Right lung (tissue), 5 donors: Measurements from ENCODE around the gene RNF121. TPM values are rescaled to one million over a fixed set of nuclear protein-coding genes. Genes with fewer than 3 reads are reported as not detected.

Source experiments
- DNase-seq, 2 donors: peaks; one replicate each; pipeline ENCODE4 v3.0.0-alpha.2; 2013
- polyA plus RNA-seq, 5 donors: library from polyadenylated mRNA; unstranded; fragments of 120-200 nt; gene quantifications; one replicate each; pipeline versions ENCODE4 v1.2.1 to v1.2.3, GENCODE V29; 2013; ENCODE audit warnings: inconsistent platforms in 1 of 5, low replicate concordance in 1 of 5; ENCODE audit not compliant: insufficient read length in 5 of 5, insufficient read depth in 1 of 5

The RNF121 gene
- polyA plus RNA-seq, 5 donors: 30.7 to 39.9 (median 36.1) TPM

DNA sequence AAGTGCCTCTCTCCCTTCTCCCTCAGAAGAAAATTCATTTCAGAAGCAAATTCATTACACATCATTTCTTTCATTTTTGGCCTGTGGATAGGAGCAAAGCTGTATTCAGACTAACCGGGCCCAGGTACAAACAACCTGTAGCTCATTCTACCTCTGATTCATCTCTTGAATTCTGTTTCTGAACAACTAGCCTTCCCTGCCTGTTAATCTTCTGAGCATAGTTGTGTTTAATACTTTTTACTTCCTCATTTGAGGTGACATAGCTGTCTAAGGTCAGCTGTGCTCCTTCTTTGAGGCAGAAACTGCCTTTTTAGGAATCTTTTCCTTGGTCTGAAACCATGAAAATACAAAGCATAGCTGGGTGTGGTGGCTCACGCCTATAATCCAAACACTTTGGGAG is 57.3 kb downstream of the RNF121 start:
- DNase-seq: no peak

DNA sequence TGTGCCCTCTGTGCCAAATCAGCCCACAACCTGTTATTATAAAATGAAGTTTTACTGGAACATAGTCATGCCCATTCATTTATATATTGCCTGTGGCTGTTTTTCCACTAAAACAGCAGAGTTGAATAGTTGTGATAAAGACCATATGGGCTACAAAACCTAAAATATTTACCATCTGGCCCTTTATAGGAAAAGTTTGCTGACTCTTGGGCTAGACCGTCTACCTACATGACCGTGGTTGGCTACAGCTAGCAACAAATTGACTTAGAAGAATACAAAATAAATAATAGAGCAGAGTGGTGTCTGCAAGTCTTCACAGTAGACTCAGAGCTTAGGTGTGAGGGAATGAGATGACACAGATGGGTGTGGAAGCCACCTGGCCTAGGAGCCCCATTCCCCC is 58.7 kb downstream of the RNF121 start:
- no peak for DNase-seq

DNA sequence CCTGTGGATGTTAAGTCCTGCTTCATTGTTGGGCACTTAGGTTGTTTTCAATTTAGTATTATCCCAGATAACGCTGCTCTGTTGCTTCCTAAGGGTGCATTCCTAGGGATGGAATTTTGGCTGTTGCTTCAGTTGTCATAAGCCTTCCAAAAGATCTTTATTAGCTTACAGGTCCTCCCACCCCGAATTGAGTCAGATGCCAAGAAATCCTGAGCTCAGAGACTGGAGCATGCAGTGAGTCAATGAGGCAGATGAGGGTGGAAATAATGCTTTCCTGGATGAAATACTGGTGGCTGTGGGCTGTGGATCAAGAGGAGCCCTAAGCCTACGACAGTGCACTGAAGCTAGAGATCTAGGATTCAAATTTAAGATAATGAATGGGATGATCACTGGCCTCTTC is 59.2 kb downstream of the RNF121 start:
- no peak for DNase-seq

DNA sequence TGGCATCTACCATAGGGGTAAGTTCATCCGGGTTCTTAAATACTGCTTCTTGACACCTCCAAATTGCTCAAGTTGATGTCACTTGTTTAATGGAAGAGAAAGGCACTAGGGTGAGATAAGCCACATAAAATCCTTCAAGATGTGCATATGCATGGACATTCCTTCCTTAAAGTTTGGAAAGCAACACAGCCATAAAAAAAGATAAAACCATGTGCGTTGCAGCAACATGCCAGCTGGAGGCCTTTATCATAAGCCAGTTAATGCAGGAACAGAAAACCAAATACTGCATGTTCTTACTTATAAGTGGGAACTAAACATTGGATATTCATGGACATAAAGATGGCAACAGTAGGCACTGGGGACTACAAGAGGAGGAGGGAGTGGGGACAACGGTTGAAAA is 61.9 kb downstream of the RNF121 start:
- DNase-seq: no peak

DNA sequence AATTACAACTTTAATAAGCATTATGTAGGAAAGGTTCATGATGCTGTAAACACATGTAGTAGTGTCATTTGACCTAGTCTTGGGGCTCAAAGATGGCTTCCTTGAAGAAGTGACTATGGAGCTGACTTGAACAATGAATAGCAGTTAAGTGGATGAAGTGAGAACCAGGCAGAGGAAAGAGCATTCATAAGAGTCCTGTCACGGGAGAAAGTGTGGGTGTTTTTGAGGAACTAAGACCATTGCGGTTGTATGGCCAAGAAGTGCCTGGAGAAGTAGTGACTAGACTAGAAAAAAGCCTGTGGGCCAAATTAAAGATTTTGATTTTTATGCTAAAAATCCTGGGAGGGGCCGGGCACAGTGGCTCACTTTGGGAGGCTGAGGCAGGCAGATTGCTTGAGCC is 62.6 kb downstream of the RNF121 start:
- DNase-seq: no peak

DNA sequence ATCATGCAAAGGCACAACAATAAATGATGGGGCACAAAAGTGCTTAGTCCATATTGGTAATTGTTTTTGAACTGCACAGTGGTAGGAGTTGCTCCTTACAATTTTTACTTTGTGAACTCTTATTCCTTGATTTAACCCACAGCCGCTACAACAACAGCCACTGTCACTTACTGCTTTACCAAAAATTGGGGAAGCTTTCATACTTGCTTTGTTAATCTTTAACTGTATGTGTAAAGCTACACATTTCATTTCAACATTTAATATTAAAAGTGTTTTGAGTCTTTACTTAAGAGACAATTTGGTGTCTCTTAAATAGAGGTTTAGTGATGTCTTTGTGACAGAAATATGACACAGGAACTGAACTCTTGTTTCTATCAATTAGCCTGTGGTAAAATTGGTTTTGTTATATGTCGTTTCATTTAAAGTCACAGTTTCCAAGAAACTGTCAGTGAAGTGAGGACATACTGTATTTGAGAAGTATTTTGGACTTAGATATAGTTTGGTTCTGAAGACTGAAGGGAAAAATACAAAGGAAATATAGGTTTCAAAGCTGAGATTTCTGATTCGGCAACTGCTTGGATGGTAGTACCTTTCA is 63.4 kb downstream of the RNF121 start:
- DNase-seq: no peak

DNA sequence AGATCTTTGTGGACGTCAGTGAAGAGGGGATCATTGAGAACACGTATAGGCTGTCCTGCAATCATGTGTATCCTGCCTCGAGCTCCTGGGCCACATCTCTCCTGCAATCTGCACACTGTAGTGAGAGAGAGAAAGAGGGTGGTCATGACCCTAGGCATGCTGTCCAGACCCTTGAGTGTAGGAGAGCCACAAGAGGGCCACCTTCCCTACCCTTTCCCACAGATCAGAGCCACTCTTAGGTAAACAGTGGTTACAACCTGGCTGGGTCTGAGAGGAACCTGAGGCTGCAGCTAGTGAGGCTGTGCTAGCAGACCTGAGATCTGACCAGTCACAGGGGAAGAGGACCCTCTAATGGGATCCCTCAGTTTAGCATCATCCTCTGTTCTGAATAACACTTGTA is 65.9 kb downstream of the RNF121 start:
- DNase-seq: no peak

DNA sequence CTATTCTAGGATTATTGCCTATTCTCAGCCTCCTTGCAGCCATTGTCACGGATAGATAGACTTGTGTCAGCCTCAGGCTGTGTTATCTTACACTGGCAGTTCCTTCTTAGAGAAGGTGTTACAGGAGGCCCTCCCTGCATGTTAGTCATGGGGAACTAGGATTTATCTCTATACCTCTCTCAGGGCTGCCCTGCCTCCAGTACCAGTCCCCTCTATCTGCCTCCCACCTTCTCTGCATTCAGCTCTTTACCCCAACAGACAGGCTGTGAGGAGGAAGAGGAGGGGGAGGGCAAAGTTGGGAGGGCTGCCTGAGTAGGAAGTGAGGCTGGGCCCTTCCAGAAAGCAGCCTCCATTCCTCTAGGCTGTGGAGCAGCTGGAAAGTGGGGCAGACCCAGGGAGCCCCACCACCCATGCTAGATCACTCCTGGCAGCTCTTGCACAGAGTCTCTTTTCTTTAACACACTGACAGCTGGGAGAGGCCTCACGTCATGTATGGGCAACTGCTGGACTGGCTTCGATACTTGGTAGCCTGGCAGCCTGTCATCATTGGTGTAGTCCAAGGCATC is 67.0 kb downstream of the RNF121 start:
- DNase-seq: no peak

DNA sequence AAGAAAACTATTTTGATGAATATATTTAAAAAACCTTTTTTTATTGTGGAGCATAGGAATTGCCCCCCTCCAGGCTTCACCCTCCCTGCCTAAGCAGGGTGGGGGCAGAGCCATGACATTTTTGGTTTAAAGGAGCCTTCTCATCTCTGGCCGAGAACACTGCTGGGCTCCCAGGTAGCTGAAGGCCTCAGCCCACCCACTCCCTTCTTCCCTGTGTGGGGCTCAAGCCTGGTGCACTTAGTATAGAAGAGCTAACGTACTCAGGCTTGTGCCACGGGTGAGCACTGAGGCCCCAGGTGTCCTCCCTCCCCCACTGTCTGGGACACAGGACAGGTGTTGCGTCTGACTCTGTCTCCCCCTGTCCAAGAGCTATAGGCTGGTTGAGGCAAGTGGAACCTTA is 67.7 kb downstream of the RNF121 start:
- no peak for DNase-seq

DNA sequence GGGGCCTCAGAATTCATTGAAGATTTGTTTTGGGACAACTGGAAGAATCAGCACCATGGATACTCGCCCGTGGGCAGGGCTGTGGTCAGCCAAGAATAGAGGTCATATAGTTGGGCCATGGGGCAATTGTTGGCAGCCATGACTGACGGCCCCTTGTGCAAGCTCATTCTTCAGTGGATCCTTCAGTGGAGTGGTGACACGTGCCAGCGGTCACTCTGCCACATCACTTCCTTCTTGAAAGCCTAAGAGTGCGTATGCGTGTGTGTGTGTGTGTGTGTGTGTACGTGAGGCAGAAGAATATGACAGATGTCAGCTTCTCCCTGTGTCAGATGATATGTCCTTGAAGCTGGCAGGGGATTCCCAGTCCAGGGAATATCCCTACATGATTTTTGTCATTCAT is 68.1 kb downstream of the RNF121 start:
- DNase-seq: no peak

DNA sequence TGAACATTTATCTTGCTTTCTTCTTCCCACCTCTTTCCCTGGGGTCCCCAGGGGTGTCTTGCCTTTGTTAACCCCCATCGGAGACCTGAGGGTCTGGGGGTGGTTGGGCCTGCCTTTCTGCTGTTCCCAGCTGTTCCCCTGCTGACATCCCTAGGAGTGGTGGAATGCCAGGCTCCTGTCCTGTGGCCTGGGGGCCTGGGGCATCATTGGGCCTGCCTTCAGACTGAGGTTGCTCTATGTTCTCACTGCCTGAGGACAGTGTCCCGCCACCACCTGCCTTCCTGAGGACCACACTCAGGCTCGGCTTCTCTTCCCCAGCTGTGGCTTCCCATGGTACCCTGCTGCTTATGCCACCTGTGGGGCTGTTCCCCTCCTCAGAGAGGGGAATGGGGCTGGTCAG is 68.7 kb downstream of the RNF121 start:
- DNase-seq: no peak

DNA sequence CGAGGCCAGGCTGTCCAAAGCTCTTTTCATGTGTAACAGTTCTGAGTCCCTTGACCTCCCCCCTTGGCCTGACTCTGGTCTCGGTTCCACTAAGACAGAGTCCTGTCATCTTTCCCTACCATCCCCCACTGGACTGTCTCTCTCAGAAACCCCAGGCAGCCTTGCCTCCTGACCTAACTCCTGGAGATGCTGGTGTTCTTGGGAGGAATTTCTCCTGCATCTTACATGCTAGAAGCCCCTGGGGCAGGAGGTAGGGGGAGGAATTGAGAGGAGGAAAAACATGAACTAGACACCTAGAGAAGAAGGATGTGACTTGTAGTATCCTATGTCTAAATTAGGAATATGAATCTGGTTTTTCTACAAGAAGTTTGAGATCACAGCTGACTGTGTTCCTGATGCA is 69.2 kb downstream of the RNF121 start:
- DNase-seq: no peak

DNA sequence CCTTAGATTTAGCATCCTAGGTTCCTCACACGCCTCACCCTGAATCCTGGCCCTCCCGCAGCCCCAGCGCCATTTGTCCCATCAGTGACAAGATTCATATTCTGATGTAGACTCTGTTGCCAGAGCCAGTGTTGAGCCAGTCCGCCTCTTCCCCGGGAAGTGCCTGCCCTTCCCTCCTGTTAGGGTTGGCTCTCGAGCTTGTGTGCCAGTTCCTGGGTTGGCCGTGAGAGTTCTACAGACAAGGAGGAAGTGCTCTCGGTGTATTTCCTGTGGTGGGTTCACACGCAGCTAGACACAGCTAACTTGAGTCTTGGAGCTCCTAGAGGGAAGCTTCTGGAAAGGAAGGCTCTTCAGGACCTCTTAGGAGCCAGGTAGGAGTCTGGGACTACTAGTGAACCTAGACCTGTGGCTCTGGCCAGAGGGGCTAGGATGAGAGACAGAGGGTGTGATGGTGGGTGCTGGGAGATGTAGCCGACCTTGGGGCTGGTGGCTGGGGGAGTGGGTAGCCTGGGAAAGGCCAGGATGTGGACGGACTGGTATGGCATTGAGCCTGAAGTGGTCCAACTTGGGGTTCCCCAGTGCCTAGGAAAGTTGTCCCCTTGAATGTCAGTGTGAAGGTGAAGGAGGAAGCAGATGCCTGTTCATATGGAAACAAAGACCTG is 69.9 kb downstream of the RNF121 start, which contains the start of gene IL18BP:
TSS of gene IL18BP (plus strand) at position 261 of the 662 bp plus-strand sequence. CDS start 1,076 bp downstream, outside the sequence.
- no peak for DNase-seq

DNA sequence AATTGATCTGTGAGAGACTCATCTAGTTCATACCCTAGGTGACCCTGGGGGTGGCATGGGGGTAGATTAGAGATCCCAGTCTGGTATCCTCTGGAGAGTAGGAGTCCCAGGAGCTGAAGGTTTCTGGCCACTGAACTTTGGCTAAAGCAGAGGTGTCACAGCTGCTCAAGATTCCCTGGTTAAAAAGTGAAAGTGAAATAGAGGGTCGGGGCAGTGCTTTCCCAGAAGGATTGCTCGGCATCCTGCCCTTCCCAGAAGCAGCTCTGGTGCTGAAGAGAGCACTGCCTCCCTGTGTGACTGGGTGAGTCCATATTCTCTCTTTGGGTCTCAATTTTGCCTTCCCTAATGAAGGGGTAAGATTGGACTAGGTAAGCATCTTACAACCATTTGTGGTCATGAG is 70.5 kb downstream of the RNF121 start:
- no peak for DNase-seq

DNA sequence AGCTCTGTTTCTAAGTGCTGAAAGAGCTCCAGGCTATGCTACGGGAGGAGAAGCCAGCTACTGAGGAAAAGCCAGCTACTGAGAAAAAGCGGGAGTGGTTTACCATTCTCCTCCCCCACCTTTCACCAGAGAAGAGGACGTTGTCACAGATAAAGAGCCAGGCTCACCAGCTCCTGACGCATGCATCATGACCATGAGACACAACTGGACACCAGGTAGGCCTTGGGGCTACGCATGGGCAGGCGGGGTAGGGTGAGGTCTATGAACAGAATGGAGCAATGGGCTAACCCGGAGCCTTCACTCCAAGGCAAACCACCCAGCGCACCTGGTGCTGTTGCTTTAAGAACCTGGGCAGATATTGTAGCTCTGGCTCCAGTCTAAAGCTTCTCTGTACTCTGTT is 71.0 kb downstream of the RNF121 start:
- DNase-seq: no peak

DNA sequence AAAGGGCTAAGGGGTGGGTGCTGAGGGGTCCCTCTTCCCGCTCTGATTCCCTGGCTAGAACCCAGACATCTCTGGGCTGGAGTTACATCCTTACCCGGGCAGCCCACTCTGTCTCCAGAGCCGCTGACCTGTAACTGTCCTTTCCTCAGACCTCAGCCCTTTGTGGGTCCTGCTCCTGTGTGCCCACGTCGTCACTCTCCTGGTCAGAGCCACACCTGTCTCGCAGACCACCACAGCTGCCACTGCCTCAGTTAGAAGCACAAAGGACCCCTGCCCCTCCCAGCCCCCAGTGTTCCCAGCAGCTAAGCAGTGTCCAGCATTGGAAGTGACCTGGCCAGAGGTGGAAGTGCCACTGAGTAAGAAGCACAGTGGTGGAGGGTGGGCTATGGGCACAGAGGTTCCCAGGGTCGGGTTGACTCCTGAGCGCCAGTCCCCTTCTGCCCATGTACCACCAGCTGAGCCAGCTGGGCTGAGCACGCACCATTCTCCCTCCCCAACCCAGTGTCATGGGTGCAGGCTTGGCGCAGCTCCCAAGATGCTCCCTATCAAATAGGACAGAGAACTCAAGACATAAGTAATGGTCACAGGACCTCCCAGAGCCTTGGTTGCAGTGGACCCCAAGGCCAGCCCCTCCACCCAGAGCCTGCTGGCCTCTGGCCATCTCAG is 71.5 kb downstream of the RNF121 start:
- no peak for DNase-seq

DNA sequence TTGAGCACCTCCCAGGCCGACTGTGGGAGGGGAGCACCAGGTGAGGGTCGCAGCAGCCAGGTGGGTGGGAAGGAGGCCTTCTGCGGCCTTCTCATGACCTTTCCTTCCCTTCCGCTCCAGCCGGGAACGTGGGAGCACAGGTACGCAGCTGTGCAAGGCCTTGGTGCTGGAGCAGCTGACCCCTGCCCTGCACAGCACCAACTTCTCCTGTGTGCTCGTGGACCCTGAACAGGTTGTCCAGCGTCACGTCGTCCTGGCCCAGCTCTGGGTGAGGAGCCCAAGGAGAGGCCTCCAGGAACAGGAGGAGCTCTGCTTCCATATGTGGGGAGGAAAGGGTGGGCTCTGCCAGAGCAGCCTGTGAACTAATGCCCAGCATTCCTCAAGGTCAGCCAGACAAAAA is 72.4 kb downstream of the RNF121 start:
- no peak for DNase-seq

DNA sequence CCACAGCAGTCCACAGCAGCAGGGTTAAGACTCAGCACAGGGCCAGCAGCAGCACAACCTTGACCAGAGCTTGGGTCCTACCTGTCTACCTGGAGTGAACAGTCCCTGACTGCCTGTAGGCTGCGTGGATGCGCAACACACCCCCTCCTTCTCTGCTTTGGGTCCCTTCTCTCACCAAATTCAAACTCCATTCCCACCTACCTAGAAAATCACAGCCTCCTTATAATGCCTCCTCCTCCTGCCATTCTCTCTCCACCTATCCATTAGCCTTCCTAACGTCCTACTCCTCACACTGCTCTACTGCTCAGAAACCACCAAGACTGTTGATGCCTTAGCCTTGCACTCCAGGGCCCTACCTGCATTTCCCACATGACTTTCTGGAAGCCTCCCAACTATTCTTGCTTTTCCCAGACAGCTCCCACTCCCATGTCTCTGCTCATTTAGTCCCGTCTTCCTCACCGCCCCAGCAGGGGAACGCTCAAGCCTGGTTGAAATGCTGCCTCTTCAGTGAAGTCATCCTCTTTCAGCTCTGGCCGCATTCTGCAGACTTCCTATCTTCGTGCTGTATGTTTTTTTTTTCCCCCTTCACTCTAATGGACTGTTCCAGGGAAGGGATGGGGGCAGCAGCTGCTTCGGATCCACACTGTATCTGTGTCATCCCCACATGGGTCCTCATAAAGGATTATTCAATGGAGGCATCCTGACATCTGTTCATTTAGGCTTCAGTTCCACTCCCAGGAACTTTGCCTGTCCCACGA is 73.2 kb downstream of the RNF121 start:
- DNase-seq: no peak

DNA sequence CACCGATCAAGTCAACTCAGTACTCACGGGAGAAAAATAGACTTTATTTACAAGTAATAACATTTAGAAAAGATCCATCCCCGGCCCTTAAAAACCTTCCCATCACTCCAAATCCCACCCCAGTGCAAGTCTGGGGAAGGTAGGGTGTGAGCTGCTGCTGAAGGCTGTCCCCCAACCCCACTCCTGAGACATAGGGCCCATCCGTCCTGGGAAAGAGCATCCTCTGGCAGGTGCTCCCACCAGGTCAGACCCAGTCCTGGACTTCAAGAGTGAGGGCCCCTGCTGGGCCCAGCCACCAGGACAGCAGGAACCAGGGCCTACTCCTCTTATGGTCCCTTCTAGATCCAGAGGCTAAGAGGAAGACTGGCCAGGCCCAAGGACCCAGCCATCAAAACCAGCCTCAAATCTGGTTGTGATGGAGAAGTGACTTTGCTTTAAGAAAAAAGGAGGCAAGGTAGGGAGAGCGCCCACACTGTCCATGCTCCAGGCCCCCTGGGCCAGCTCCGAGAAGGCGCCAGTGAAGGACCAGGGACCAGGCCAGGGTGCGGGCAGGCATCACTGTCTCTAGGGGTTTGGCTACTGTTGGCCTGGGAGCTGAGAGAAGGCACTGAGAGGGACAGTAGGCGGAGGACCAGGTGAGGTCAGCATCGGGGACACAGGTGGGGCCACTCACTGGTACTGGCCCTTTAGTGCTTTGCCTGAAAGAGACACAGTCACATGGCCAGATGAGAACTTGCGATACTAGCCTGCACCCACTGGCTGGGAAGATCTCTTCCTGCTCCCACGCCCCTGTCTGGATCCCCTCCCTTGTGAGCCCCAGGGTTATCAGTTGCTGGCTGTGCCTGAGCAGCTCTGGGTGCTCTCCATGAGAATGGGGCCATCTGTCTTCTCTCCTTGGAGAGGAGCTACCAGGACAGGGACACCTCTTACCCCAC is 74.3 kb downstream of the RNF121 start:
- no peak for DNase-seq

DNA sequence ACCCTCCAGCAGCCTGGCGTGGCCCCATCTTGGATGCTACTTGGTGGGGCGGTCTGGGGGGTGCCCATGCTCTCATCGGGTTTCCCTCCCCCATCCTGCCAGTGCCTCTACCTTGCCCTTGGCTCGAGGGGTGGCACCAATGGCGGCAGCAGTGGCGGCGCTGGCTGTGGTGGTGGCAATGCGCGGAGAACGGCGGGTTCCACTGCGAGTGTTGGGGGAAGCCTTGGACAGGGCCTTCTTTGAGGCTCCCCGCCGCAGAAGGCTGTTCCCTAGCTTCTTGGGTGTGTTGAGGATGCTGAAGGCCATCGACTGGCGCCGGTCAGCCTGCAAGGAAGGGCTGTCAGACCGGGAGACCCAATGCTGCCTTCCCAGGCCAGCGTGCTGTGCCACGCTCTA is 74.9 kb downstream of the RNF121 start:
- DNase-seq: no peak
